HepG2 (cell line): ENCODE results near the gene ZNF544. TPM values are rescaled to one million over a fixed set of nuclear protein-coding genes. Genes with fewer than 3 reads are reported as not detected.

ENCODE experiments used
- ATF4 ChIP-seq, 2 experiments: fragments of 450-650 bp in 1 of 2; sonication (generic) in 1 of 2; formaldehyde crosslinking; IDR thresholded peaks; 2 replicates each; pipeline versions ENCODE4 v1.5.0 to v1.8.0; 2020 to 2022; ENCODE audit warnings: mild to moderate bottlenecking in 1 of 2, missing genetic modification reagents in 1 of 2
- ATF6 ChIP-seq: sonication (generic); formaldehyde crosslinking; conservative IDR thresholded peaks from 2 replicates; pipeline ENCODE4 v1.4.0; 2020; ENCODE audit warnings: missing genetic modification reagents
- EEA1 ChIP-seq: sonication (generic); formaldehyde crosslinking; IDR thresholded peaks from 2 replicates; pipeline ENCODE4 v1.5.1; 2020; ENCODE audit warnings: mild to moderate bottlenecking, missing genetic modification reagents, borderline replicate concordance
- HNRNPK ChIP-seq: fragments of 200-400 bp; formaldehyde crosslinking; IDR thresholded peaks from 2 replicates; pipeline ENCODE4 v1.6.1; 2018; ENCODE audit warnings: low read length, low read depth, moderate library complexity, mild to moderate bottlenecking; ENCODE audit not compliant: poor library complexity, severe bottlenecking
- JDP2 ChIP-seq: sonication (generic); formaldehyde crosslinking; IDR thresholded peaks from 2 replicates; pipeline ENCODE4 v1.8.1; 2022; ENCODE audit warnings: missing genetic modification reagents, borderline replicate concordance
- KMT2B ChIP-seq: IDR thresholded peaks from 2 replicates; pipeline ENCODE4 v1.6.1; 2016; ENCODE audit warnings: missing genetic modification reagents, missing compliant biosample characterization
- SAFB2 ChIP-seq: sonication (generic); formaldehyde crosslinking; IDR thresholded peaks from 2 replicates; pipeline ENCODE4 v1.5.1; 2020; ENCODE audit warnings: missing genetic modification reagents, low read depth, mild to moderate bottlenecking, borderline replicate concordance
- ZBTB44 ChIP-seq: sonication (generic); formaldehyde crosslinking; IDR thresholded peaks from 2 replicates; pipeline ENCODE4 v1.4.0; 2020; ENCODE audit warnings: missing genetic modification reagents
- ZNF124 ChIP-seq: sonication (generic); formaldehyde crosslinking; IDR thresholded peaks from 2 replicates; pipeline ENCODE4 v1.4.0; 2020; ENCODE audit warnings: missing genetic modification reagents
- ZNF17 ChIP-seq: sonication (generic); formaldehyde crosslinking; IDR thresholded peaks from 2 replicates; pipeline ENCODE4 v1.5.0; 2020; ENCODE audit warnings: mild to moderate bottlenecking, missing genetic modification reagents
- ZNF496 ChIP-seq: sonication (generic); formaldehyde crosslinking; IDR thresholded peaks from 2 replicates; pipeline ENCODE4 v1.8.1; 2023; ENCODE audit warnings: mild to moderate bottlenecking, moderate library complexity, missing genetic modification reagents; ENCODE audit not compliant: insufficient replicate concordance
- ZNF564 ChIP-seq: sonication (generic); formaldehyde crosslinking; IDR thresholded peaks from 2 replicates; pipeline ENCODE4 v1.8.1; 2023; ENCODE audit warnings: mild to moderate bottlenecking, missing genetic modification reagents
- ZNF678 ChIP-seq: sonication (generic); formaldehyde crosslinking; IDR thresholded peaks from 2 replicates; pipeline ENCODE4 v1.4.0; 2020; ENCODE audit warnings: mild to moderate bottlenecking, missing genetic modification reagents
- polyA plus RNA-seq, 8 experiments: library from polyadenylated mRNA; depleted of rRNA in 3 of 8; stranded (reverse) in 7 of 8; unstranded in 1 of 8; fragments of >200 nt; fragmentation: Illumina TruSeq in 4 of 8; extraction: Trizol in 4 of 8; gene quantifications; 2 replicates each; pipeline versions ENCODE4 v1.2.1 to v1.2.3, GENCODE V29; 2011 to 2016; ENCODE audit warnings: low read depth in 4 of 8, missing spikeins in 1 of 8, mixed read lengths in 1 of 8; ENCODE audit not compliant: insufficient read depth in 1 of 8
- total RNA-seq, 5 experiments: library from RNA; depleted of rRNA; stranded (reverse); fragments of >200 nt; fragmentation: Illumina TruSeq; extraction: Trizol; gene quantifications; 2 replicates each; pipeline ENCODE4 v1.2.3, GENCODE V29; 2016; ENCODE audit warnings: low read depth in 1 of 5
- TF ChIP-seq, protein P1 (sequence below): sonication (generic); formaldehyde crosslinking; IDR thresholded peaks from 2 replicates; pipeline ENCODE4 v1.9.0; 2021; ENCODE audit warnings: mild to moderate bottlenecking, missing genetic modification reagents
- TF ChIP-seq, protein P2 (sequence below): IDR thresholded peaks from 2 replicates; pipeline ENCODE4 v1.6.1; 2016; ENCODE audit warnings: mild to moderate bottlenecking

ZNF544 gene
- total and polyA plus RNA-seq, 2 of the 13 experiments (the other 11 are each of a cell fraction or from before 2014, with no cell fraction given): 13.1 to 17.0 TPM

GRCh38 chr19:58278541-58279041, 49.9 kb downstream of the ZNF544 start, which contains the start of gene ZNF8 (continued):
- no peak for TF ChIP-seq ATF4 (CRISPR knock-in tag; IDR thresholded peaks at IDR 0.05)
- no peak for TF ChIP-seq ZNF496 (CRISPR knock-in tag)
- 0 out of 2 replicates have a peak, but pooled peaks have one; percentile 43 for TF ChIP-seq ZNF678 (CRISPR knock-in tag)
- TF ChIP-seq ATF6: no peak
- peak; percentile 93 for TF ChIP-seq ZNF564
- no peak for TF ChIP-seq JDP2 (CRISPR knock-in tag)
- TF ChIP-seq ZNF17 (CRISPR knock-in tag): no peak
- TF ChIP-seq, protein P1, sequence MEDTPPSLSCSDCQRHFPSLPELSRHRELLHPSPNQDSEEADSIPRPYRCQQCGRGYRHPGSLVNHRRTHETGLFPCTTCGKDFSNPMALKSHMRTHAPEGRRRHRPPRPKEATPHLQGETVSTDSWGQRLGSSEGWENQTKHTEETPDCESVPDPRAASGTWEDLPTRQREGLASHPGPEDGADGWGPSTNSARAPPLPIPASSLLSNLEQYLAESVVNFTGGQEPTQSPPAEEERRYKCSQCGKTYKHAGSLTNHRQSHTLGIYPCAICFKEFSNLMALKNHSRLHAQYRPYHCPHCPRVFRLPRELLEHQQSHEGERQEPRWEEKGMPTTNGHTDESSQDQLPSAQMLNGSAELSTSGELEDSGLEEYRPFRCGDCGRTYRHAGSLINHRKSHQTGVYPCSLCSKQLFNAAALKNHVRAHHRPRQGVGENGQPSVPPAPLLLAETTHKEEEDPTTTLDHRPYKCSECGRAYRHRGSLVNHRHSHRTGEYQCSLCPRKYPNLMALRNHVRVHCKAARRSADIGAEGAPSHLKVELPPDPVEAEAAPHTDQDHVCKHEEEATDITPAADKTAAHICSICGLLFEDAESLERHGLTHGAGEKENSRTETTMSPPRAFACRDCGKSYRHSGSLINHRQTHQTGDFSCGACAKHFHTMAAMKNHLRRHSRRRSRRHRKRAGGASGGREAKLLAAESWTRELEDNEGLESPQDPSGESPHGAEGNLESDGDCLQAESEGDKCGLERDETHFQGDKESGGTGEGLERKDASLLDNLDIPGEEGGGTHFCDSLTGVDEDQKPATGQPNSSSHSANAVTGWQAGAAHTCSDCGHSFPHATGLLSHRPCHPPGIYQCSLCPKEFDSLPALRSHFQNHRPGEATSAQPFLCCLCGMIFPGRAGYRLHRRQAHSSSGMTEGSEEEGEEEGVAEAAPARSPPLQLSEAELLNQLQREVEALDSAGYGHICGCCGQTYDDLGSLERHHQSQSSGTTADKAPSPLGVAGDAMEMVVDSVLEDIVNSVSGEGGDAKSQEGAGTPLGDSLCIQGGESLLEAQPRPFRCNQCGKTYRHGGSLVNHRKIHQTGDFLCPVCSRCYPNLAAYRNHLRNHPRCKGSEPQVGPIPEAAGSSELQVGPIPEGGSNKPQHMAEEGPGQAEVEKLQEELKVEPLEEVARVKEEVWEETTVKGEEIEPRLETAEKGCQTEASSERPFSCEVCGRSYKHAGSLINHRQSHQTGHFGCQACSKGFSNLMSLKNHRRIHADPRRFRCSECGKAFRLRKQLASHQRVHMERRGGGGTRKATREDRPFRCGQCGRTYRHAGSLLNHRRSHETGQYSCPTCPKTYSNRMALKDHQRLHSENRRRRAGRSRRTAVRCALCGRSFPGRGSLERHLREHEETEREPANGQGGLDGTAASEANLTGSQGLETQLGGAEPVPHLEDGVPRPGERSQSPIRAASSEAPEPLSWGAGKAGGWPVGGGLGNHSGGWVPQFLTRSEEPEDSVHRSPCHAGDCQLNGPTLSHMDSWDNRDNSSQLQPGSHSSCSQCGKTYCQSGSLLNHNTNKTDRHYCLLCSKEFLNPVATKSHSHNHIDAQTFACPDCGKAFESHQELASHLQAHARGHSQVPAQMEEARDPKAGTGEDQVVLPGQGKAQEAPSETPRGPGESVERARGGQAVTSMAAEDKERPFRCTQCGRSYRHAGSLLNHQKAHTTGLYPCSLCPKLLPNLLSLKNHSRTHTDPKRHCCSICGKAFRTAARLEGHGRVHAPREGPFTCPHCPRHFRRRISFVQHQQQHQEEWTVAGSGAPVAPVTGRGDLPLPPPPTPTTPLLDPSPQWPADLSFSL (CRISPR knock-in tag): no peak
- TF ChIP-seq ZBTB44: no peak
- peak; percentile 83 for TF ChIP-seq KMT2B (CRISPR knock-in tag)
- TF ChIP-seq EEA1 (CRISPR knock-in tag): no peak
- TF ChIP-seq ZNF124 (CRISPR knock-in tag): no peak
- TF ChIP-seq, protein P2, sequence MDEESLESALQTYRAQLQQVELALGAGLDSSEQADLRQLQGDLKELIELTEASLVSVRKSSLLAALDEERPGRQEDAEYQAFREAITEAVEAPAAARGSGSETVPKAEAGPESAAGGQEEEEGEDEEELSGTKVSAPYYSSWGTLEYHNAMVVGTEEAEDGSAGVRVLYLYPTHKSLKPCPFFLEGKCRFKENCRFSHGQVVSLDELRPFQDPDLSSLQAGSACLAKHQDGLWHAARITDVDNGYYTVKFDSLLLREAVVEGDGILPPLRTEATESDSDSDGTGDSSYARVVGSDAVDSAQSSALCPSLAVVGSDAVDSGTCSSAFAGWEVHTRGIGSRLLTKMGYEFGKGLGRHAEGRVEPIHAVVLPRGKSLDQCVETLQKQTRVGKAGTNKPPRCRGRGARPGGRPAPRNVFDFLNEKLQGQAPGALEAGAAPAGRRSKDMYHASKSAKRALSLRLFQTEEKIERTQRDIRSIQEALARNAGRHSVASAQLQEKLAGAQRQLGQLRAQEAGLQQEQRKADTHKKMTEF (CRISPR knock-in tag): peak; percentile 68
- no peak; the same call in 1 of the 2 replicates for TF ChIP-seq SAFB2
- TF ChIP-seq HNRNPK: peak; percentile 14
